IPS-NIHi7 (cell line): Measurements from ENCODE around the gene S100A4.

Source experiments
- DNase-seq: peaks from one replicate; pipeline ENCODE4 v3.0.0; 2012; ENCODE audit warnings: mixed read lengths; ENCODE audit errors: extremely low spot score

Gene S100A4

DNA sequence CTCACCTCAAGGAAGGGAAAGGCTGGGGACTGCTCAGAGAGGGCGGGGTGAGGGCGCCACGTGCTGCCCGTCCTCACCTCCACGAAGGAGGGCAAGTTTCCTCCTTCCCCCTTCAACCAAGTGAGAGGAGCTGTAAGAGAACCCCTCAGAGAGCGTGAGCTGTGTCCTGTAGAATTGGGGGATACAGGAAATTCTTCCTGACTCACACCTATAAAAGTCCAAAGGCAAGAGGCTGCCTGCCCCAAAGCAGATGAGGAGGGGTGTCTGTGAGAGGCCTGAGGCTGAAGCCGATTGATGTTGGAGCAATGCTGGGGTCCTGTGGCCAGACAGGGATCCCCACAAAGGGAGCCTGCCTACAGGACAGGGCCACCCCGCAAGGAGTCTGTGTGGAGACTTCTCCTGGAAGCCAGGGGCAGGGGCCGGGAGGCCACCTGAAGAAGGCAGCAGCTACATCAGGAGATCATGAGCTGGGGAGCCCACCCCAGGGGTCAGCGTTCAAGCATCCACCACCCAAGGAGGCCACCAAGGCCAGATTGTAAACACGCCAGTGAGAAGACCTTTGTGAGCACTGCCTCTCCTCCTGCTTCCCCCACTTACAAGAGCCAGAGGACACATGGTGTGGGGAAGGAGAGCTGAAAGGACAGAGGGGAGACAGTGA, 37.6 kb downstream of the S100A4 start:
- no peak for DNase-seq

DNA sequence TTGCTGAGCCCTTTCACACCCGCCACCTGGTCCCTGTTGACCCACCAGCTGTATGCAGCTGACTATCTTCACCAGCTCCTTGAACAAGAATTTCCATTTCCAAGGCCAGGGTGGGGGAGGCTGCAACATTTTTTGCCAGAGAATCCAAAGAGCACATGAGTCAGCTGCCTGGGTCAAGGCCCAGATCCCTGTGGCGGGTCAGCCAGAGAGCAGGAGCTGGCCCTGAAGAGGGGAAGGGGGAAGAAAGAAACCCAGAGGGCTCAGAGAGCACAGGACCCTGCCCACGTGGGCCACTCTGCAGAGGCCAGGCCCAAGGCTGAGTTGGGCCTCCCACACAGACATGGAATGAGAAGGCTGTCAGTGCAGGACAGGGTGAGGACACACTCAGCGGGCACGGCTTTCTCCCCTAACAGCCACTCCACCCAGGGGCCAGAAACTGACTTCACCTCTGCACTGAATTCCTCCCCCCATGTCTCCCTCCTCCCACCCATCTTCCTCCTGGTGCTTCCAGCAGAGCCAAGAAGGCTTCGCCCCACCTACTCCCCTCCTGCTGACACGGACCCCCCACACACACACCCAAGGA, 38.7 kb downstream of the S100A4 start:
- peak; percentile 17 for DNase-seq

DNA sequence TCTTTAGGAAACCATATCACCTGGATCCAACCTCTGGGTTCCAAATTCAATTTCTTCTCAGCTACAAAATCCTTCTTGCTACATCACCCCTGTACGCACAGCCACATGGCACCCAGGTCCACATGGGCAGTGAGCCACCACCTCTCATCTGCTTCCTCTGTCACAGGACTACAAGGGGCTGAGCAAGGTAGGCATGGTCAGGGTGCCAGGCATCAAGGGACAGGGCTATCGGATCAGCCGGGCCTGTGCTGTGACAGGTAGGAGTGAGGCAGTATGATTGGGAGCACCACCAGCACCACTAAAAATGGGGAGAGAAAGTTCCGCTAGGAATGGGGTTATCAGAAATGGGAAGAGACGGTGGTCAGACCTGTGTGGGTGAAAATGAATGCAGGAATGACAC, 39.2 kb downstream of the S100A4 start:
- DNase-seq = no peak

DNA sequence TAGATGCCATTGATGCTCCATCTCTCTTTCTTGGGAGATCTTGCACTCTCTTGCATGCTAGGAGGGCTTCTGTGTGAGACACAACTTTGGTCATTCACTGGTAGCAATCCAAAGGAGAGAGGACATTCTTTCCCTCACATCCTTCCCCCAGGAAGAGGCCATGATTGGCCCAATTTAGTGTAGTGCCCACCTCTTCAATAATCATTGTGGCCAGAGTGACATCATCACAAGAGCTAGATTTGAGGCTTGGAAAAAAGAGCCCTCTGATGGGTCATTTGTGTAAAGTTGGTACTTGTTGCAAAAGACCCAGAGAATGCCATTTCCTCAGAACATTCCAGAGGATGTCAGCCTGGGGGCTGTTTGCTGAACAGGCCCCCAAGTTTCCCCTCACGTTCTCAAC, 40.0 kb downstream of the S100A4 start:
- DNase-seq = no peak

DNA sequence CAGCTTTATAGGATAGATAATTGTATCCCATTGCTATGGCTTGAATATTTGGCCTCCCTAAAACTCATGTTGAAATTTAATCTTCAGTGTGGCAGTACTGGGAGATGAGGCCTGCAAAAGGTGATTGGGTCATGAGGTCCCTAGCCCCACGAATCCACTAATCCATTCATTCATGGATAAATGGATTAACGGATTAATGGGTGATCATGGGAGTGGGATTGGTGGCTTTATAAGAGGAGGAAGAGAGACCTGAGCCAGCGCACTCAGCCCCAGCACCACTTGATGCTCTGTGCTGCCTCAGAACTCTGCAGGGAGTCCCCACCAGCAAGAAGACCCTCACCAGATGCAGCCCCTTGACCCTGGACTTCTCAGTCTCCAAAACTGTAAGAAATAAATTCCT, 41.8 kb downstream of the S100A4 start:
- DNase-seq = no peak

DNA sequence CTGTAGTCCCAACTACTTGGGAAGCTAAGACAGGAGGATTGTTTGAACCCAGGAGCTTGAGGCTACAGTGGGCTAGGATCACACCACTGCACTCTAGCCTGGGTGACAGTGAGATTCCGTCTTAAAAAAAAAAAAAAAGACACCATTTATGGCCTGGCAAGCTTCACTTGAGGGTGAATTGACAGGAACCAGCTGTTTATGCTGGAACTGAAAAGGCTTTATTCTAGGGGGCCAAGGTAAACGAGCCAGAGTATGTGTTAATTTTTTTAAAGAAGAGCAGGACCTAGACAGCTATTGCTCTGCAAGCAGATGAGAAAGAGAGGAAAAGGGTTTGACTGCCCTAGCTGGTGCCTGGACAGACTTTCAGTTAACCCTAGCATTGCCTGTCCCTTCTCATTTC, 46.9 kb downstream of the S100A4 start:
- DNase-seq = no peak

DNA sequence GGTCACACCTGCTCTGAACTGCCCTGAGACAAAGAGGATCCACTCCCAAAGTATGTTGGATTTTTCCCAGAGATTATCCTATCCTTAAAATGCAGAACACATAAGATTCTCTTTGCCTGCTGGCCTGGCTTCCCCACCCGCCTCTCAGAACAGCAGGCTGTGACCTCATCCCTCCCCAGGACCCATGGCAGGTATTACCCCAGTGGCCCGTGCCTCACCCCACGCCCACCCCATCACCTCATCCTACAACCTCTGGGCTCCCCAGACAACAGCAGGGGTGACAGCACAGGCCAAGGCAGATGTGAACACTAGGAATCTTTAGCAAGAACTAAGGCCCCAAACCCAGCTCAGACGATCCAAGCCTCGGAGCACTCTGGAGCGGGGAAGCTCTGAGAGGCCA, 50.1 kb downstream of the S100A4 start:
- DNase-seq = no peak

DNA sequence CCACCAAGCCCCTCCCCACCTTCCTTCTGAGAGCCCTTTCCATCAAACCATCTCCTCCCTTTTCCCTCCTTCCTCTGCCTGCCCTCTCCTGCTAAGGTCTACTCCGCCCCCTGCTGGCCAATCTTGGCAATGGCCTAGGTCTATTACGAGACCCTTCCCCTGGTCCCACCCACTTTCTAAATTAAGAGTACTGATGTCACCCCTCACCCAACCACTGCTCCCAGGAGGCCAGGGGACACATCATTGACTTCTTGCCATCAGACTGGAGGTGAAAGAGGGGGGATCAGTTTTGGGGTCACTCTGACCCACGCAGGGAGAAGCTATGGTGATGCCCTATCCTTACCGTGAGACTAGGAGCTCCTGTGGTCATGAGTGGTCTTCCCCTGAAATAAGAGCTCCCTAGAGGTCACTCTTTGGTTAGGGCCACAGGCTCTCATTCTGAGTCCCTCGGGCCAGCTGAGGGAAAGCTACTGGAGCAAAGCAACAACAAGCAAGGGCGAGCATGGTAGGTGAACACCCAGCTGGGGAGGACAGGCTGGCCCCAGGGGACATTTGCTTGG, 50.5 kb downstream of the S100A4 start:
- DNase-seq = peak; percentile 87
